Activated effector memory CD4-positive, alpha-beta T cell treated with Interleukin-2 at 50 U/mL for 16 hours (primary cell): ENCODE data around the gene STAT5B.
A peak's percentile ranks its signal among the peaks of the same experiment; 100 is the strongest.

Experiments
- DNase-seq: peaks from one replicate; pipeline ENCODE4 v3.0.0-alpha.2; 2020

Gene STAT5B

DNA sequence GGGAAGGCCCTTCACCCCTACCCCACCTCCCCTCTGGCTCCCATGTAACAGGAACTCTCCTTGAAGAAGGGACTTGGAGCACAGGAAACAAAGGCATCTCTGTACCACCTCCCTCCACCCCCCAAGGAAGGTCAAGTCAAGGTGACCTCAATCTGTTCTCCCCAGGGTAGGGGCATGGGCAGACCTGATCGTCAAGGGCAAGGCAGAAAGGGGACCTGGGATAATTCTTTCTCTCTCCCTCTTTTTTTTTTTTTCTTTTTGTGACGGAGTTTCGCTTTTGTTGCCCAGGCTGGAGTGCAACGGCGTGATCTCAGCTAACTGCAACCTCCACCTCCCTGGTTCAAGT is 7.8 kb upstream of the STAT5B start:
- no peak for DNase-seq

DNA sequence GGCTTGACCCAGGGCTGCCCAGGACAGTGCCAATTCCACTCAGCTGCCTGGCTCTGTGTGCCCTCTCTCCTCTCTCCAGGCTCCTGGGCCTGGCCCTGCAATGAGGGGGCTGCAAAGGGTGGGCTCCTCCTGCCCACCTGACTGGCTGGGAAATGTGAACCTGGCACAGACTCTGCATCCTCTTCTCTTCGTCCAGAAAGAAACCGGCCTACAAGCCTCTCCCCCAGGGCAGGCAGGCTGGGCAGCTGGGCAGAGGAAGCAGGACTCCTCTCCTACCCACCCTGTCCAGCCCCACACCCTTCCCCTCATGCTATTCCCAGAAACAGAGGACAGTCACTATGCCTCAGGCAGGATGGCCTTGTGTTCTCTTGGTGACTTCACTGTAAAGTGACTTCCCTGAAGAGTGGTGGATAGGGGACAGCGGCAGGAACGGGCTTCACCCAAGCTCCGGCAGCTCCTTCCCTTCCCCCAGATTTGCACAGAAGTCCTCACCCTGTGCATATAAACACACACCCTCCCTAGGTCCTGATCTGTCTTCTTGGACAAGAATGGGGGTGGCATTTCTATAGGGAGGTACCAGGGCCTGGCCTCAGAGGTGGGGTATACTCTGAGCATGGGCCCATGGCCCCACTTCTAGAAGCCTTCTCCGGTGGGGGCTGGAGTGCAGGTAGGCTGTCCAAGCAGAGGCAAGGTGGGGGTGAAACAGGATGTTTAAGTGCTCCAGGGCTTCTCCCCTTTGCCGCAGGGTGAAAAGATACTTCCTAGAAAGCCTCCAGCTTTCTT is 7.2 kb upstream of the STAT5B start:
- DNase-seq, result no peak

DNA sequence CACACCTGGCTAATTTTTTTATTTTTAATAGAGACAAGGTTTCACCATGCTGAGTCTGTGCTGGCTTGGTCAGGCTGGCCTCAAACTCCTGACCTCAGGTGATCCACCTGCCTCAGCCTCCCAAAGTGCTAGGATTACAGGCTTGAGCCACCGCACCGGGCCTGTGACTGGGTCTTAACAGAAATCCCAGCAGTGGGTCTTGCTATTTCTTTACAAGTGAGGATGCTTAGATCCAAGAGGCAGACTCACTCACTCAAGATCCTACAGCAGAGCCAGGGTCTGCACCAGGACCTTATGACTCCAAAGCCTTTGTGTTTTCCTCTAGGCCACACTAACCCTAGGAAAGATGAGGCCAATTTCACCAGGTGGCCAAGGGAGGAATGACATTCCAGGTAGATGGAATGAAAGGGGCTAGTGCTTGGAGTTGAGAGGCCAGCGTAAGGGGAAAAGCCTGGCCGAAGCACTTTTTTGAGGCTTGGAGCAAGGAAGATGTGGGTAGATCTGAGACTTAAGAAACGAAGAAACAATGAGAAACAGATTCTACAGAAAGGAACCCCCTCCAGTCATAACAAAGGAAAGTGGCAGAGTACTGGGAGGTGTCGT is 6.4 kb upstream of the STAT5B start:
- no peak for DNase-seq

DNA sequence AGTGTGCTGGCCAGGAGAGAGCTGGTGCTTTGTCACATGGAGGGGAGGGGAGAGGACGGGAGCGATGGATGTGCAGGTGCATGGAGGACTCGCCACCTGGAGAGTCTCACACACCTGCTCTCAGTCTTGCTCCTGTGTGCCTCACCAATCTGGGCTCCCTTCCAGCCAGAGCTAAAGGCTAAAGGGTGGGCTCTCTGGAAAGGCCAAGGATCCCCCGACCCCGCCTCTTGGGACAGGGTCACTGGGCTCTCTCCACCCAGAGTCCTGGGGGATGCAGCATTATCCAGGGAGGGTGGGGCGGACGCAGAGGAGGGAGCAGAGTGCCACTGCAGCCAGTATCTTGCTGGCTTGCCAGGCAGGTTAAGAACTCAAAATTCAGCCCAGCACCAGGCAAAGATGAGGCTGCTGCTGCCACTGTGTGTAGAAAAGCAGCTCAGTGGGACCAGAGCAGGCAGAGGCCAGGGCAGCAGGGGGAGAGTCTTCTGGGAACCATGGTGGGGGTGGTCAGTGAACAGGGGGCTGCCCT is 5.4 kb upstream of the STAT5B start:
- no peak for DNase-seq

DNA sequence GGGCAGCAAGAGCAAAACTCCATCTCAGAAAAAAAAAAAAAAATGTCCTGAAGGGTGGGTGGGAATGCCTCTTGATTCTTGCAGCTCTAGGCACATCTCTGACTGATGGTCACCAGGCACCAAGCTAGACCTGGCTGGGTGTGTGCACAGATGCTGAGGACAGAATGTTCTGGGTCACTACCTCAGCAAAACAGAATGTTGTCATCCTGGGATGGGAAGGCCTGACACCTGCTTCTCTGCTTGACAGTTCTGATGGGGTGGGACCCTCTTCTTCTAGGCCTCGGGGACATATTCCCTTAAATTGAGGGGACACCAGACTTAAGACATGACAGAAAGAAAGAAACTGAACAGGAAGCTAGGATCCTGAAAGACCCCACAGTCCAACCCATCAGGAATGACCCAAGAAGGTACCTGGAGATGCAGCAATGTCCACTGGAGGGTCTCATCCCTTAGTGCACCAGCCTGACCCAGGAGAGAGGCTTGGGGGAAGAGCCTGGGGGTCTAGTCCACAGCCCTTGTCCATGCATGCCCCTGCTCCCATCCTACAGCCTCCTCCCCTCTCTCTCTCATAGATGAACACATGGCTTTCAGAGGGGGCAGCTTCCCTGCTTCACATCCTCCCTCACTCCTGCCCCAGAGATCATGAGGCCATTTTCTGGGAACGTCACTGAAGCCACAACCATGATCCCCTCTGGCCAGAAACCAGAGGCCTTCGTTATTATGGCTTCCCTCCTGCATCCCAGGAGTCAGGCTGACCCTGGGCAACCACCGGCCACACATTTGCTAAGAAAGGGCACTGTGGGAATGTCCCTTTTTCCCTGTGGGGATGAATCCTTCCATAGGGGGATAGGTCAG is 3.8 kb upstream of the STAT5B start:
- DNase-seq, result no peak

DNA sequence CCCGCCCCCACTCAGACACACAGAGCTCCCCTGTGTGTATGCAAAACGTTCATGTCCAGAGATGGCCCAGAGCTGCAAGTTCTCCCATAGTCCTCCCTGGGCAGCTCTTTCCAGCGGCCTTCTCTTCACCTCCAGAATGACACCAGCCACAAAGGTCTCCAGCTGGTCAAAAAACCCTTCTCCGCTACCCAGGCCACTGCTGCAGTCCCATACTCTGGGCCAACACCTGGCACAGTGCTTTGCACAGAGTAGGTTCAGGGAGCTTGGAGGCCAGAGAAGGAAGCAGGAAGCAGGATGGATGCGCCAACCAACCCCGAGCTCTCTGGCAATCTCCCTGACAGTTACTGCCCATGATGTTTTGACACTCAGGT is 1.1 kb upstream of the STAT5B start:
- DNase-seq, result no peak

DNA sequence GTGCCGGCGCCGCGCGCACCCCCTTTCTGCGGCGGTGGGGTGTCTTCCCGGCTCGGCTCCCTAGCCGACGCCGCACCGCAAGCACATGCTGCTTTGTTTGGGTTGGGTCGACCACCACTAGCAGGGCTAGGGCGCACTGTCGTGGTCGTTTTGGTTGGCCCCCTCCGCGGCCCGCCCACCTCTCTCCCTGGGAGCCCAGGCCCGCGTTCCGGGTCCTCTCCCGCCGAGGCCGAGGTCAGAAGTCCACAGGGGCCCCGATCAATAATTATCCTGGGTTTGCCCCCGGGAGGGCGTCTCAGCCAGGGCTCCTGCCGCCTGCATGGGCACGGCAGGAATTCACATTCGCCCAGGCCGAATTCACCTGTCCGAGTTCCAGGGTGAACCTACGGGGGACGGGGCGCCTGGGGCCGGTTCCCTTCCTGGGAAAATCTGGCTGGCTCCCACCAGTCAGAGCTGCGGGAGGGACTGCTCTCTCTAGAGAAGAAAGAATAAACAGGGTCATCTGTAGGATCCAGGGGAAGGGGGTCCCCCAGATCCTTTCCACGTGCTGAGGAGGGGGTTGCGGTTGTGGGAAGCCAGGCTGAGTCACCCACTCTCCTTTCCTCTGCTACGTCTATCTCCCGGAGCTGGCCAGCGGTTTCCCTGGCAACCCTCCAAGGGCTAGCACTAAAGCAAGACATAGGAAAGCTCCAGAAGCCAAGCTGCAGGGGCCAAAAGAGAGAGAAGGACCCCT is 584 bp upstream of the STAT5B start:
- DNase-seq, result peak; percentile 17

DNA sequence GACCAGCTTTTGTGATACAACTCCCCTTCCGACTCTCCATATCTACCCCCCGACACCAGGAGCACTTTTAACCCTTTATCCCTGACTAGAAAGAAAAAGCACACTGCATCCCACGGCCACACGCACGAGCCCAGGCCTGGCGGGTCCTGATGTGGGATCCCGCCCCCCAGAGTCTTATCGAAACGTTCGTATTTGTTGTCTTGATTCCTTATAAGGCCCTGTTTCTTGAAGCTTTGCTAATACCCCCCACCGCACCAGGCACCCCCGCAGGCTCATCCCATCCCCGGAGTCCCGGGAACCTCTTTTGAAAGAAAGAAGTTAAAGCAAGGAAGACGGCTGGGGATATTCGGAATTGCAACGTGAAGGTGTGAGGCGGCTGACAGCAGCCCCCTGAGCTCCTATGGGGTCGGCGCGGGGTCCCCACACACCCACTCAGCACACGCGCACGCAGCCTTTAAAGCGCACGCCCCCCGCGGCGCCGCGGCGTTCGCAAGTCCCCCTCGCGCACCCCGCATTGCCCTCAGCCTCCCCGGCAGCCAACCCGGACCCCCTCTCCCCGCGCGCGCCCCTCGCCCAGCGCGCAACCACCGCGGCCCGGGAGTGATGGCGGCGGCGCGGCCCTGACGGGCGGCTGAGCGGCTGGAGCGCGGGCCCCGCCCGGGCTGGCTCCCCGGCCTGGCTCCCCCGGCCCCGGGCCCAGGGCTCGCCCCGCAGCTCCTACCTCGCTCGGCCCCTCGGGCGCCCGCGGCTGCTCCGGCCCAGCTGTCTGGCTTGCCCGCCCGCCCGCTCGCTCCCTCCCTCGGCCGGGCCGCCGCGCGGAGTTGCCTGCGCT is 448 bp downstream of the STAT5B start:
- DNase-seq, result no peak

DNA sequence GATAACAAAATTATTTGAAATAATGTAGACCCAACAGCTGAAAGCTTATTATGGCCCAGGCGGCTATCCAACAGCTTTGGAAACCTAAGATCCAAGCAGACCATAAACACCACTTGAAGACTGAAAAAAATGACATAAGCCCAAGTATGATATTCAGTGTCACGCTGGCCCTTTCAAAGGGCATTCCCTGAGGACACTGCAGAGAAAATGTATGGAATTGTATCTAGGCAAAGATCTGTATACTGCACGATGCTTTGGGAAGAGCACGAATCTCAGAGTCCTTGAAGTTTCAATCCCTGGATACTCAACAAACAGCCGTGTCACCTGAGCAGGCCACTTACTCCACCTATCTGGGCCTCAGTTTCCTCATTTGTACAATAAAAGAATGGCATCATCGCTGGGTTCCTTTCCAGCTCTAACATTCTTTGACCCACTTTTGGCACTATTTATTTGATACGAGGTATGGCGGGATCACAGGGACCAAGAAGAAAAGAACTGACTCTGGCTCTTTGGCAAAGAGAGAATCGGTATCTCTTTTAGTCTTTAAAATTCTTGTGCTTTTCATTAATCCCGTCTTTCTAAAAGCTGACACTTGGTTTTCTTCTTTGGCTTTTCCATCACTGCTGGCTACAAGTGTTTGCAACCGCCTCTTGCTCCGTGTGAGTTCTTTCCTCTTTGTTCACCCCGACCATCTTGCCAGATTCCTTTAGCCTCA is 1.2 kb downstream of the STAT5B start:
- no peak for DNase-seq

DNA sequence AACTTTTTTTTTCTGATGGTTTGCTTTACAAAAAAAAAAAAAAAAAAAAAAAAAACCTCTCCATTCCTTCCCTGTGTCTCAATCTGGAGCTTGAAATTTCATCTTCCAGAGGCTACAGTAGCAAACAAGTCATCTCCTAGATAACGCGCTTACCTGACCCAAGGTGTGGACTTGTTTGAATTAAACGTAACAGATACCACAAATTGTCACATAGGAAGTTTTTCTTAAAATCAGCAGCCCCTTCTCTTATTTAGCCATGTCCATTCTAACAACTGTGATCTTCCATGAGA is 2.0 kb downstream of the STAT5B start:
- DNase-seq, result no peak

DNA sequence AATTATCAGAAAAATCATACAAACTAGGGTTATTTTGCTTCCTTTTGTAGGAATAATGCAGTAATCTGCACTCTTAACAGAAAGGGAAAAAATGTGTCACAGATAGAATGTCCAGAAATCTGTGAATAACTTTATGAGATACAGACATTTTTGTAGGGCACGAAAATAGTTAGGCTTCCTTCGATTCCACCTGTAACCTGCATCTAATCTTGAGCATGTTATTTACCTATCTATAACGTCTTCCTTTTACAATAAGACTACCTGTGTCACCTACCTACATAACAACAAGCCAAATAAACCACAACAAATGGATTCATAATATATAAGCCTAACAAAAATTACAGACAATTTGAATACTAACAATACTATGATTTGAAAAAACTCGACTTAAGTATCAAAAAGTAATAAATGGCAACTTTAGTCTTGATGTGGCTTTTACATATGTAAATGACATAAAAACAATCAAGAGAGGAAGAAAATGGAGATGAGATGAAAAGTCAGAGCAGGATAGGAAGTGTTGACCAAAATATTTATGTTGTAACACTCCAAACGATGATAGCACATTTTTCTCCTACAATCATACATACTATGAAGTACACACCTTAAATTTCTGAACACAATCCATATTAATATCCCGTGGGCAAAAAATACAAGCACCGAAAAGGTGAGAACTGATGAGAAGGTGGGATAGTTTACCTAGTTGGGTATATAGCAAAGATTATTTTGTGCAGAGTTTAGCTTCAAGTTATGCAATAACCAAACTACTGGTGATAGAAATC is 2.5 kb downstream of the STAT5B start:
- no peak for DNase-seq

DNA sequence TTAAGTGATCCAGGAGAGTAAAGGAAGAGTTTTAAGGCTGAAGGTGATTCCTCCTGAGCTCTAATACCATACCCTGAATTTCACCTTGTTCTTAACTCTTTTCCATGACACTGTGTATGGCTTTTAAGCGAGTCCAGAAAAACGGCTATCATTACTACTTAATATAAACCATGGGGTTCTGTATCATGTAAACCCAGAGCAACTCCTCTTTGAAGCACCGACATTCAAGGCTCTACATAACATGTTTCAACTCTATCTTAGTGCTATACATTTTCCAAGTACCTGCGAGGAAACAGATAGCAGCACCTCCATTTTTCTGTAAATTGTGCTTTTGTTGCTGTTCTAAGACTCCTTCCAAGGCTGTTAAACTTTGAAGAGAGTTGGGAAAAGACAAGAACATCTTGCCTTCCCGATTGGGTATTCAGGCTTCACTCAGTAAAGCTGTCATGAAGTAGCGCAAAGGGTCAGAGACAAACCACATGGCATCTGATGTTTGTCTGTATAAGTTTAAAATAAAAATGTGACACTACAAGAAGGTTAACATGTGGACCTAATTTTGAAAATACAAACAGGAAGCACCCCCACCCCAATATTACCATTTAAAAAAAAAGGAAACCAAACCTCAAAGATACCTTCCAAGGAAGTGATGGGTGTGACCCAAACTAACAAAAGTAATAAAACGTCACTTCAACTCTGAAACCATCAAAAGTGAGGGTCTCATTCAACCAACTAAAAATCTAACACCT is 3.9 kb downstream of the STAT5B start:
- no peak for DNase-seq

DNA sequence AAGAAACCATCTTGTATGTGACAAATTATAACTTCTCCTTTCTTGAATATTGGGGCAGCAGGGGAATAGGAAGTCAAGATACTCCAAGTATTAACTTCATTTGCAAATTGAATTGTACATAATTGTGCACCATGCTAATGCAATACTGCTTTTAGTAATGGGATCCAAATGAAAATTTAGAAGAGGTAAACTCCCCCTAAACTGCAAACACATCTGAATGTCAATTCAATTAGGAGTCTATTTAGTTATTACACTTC is 4.5 kb downstream of the STAT5B start:
- DNase-seq, result no peak

DNA sequence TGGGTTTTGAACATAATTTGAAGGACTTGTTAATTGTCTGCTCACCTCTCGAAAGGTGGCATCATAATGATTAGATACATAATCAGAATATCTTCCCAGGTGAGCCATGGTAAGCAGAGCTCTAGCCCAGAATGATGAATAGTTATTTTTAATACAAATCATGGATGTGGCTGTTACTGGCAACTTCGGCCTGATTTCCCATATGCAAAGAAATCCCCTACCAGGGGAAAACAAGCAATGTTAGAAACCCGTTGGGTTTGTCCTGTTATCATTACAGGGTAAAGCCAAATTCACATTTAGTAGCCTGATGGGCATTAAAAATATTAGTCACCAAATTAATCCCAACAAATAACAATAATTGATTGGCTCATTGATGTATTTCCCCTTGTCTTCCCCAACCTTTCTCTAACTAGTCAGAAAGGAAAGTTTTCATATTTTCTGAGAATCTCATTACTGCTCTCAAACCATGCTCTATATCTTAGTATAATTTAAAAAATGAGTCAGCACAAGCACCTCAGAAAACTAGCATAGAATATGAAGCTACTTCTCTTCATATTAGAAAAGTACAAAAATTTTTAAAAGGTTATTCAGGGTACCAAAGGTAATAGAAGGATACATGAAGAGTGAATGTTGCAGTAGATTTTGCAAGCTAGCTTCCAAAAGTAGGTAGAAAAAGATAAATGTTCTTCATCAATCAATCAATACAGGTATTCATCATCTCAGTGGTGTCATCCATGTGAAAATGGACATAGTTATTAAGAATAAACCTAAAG is 5.0 kb downstream of the STAT5B start:
- no peak for DNase-seq

DNA sequence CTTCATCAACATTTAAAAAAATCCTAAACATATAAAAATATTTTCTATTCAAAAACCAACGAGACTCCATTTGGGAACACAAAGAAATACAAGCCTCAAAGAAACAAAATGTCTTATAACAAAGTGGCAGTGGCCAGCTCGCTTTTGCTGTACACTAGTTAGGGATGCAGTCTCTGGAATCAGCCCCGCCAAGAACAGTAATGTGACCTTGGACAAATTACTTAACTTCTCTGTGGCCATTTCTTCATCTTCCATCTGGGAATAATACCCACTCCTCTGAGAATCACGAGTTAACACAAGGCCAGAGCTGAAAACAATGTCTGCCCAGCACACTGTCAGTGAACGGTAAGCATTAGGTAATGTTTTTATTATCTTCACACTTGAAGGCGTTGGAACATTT is 5.6 kb downstream of the STAT5B start:
- no peak for DNase-seq

DNA sequence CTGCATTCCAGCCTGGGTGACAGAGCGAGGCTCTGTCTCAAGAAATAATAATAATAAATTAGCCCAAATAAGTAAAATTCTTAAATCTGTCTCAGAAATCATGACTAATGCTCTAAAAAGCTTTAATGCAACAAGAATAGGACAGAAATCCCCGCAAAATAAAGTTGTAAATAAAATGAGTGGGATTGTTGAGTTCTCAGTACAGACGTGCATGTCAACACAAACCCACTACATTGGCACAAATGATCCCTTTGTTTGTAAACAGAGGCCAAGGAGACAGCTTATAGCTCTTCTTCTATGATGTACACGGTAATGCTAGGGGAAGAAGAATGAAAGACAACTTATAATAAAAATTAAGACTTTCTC is 6.0 kb downstream of the STAT5B start:
- DNase-seq, result no peak

DNA sequence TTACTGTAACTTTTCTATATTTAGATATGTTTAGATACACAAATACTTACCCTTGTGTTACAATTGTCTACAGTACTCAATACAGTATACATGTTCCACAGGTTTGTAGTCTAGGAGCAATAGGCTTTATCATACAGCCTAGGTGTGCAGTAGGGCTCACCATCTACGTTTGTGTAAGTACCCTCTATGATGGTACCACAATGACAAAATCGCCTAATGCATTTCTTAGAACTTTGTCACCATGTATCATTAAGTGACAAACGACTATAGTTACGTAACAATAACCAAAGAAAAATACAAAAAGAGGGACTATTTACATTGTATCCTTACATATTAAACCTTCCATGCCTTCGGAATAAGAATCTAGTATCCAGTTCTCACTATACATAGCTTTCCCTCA is 8.0 kb downstream of the STAT5B start:
- DNase-seq, result no peak

DNA sequence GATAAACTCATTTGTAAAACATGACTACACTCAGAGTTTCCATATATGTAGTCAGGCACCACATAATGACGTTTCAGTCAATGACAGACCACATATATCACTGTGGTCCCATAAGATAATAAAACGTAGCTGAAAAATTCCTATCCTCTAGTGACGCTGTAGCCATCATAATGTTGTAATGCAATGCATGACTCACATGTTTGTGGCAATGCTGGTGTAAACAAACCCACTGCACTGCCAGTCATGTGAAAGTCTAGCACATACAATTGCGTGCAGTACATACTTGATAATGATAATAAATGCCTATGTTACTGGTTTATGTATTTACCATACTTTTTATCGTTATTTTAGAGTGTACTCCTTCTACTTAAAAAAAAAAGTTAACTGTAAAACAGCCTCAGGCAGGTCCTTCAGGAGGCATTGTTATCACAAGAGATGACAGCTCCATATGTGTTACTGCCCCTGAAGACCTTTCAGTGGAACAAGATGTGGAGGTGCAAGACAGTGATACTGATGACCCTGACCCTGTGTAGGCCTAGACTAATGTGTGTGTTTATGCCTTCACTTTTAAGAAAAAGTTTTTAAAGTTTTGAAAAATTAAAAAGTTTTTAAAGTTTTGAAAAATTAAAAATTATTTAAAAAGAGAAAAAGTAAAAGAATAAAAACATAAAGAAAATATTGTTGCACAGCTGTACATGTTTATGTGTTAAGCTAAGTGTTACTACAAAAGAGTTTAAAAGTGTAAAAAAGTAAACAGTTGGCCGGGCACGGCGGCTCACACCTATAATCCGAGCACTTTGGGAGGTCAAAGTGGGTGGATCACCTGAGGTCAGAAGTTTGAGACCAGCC is 9.0 kb downstream of the STAT5B start:
- DNase-seq, result no peak

DNA sequence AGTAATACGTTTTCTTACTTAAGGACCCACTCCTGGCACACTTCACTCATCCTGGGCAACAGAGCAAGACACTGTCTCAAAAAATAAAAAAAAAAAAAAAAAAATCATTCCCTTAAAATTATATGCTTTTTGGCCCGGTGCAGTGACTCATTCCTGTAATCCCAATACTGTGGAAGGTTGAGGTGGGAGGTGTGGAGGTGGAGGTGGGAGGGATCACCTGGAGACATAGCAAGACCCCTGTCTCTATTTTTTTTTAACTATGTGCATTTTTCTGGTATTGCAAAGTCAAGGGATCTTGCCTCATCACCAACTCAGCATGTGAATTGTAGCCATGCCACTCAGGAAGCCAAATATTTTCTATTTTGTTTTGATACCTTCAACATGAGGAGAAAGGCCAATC is 9.7 kb downstream of the STAT5B start:
- DNase-seq, result no peak
